ES-I3 (cell line): ENCODE measurements around the gene UBQLNL.

Experiments used
- H3K36me3 ChIP-seq: 2 replicates; pipeline ENCODE4 v1.6.1; 2013; ENCODE audit warnings: mild to moderate bottlenecking, low read length, control low read depth, moderate library complexity; ENCODE audit not compliant: insufficient read depth
- H3K4me1 ChIP-seq: 2 replicates; pipeline ENCODE4 v1.6.1; 2013; ENCODE audit warnings: mild to moderate bottlenecking, control low read depth, low read length; ENCODE audit not compliant: insufficient read depth
- H3K9ac ChIP-seq: 2 replicates; pipeline ENCODE4 v1.6.1; 2013; ENCODE audit warnings: low read depth, mild to moderate bottlenecking, low read length, moderate library complexity
- H3K9me3 ChIP-seq: 2 replicates; pipeline ENCODE4 v1.6.1; 2013; ENCODE audit warnings: mild to moderate bottlenecking, low read length, moderate library complexity; ENCODE audit not compliant: control insufficient read depth, insufficient read depth

The UBQLNL gene

DNA sequence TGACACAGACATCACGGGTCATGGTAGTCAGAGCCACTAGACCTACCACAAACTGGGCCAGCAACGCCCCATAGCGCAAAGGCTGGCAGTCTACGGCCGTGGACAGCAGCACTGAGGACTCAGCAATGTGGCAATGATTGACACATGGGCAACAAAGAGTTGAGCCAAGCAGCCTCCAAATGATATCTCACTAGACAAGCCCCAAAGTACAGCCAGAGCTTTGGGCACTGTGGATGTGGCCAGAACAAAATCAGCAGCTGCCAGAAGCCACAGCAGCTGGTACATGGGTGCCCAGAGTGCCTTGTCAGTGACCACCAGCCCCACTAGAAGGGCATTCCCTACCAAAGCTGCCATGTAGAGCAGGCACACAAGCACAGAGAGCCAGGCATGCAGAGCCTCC lies 11.2 kb upstream of the UBQLNL start:
- Histone ChIP-seq H3K4me1 (no peaks in the 10 kb centered on the region), H3K9me3 (no peaks in the 10 kb centered on the region), H3K36me3 (no peaks in the 10 kb centered on the region), H3K9ac (no peak overlapping the region)

DNA sequence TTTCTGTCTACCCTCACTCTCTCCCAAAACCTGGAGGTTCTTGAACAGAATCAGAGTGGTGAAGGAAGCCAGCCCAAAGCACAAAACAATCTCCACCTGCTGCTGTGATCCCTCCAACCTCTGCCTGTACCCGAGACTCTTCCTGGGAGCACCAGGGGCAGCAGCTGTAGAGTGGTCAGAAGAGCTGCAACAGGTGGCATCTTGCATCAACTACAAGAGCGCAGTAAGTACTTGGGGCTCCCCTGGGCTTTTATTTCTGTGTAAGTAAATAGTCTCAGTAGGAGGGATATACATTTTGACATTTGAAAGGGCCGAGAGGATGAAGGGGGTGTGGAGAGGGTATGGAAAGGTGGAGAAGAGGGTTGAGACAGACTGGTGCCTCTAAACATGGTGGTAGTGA lies 8.3 kb upstream of the UBQLNL start:
- H3K4me1 ChIP-seq, result no peaks in the 10 kb centered on the region
- no peaks in the 10 kb centered on the region for H3K9me3 ChIP-seq
- no peaks in the 10 kb centered on the region for H3K36me3 ChIP-seq
- H3K9ac ChIP-seq, result no peak overlapping the region

DNA sequence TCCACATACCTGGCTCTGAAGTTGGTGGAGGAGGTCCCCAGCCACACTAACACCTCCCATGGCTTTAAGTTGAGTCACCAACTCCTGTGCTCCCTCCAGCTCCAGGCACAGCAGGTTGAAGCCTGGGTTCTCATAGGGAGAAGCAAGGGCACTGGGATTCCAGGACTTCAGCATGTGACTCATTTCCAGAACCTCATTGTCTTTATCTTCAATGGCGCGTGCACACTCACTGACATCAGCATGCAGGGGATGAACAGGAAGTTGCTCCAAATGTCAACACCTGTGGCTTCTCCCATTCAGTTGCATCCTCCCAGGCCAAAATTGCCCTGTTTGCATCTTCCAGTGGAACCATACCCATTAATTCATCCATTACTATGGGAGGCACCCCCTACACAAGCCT lies 5.8 kb upstream of the UBQLNL start:
- H3K36me3 ChIP-seq, result no peaks in the 10 kb centered on the region
- no peaks in the 10 kb centered on the region for H3K9me3 ChIP-seq
- no peaks in the 10 kb centered on the region for H3K4me1 ChIP-seq
- no peak overlapping the region for H3K9ac ChIP-seq

DNA sequence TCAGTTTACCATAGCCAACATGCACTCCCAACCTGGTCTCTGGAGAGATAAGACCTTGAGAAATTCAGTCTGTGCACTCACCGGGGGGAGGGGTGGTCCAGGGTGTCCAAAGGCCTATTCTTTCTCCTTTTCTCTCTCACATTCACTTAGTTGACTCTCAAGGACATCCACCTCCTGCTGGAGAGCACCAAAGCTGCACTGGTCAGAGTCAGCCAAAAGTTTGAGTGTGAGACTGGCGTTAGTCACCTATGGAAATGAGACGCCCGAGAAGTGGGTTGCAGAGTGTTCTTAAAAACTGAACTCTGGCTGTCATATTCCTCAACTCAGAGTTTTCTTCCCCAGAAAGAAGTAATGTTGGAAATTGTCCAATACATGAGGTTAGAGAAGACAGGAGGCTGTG lies 5.0 kb upstream of the UBQLNL start:
- Histone ChIP-seq H3K36me3 (no peaks in the 10 kb centered on the region), H3K9ac (no peak overlapping the region), H3K4me1 (no peaks in the 10 kb centered on the region), H3K9me3 (no peaks in the 10 kb centered on the region)

DNA sequence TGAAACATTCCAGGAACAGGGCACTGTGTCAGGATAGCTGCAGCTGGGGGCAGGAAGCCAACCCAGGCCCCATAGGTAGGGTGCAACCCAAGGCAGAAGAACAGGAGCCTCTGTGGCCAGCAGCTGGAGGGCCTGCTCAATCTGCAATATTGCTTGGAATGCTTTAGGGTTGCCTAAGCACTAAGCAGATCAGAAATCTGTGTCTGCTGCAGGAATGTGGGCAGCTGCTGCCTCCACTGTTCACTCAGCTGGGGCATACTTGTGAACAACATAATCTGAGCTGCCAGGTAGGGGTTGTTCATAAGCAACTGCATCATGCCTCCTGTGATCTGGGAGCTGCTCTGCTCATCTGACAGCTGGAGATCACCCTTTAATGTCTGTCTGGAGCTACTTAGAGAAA lies 1.7 kb downstream of the UBQLNL start:
- H3K9ac ChIP-seq, result no peak overlapping the region
- H3K4me1 ChIP-seq, result no peaks in the 10 kb centered on the region
- H3K36me3 ChIP-seq, result no peaks in the 10 kb centered on the region
- no peaks in the 10 kb centered on the region for H3K9me3 ChIP-seq

DNA sequence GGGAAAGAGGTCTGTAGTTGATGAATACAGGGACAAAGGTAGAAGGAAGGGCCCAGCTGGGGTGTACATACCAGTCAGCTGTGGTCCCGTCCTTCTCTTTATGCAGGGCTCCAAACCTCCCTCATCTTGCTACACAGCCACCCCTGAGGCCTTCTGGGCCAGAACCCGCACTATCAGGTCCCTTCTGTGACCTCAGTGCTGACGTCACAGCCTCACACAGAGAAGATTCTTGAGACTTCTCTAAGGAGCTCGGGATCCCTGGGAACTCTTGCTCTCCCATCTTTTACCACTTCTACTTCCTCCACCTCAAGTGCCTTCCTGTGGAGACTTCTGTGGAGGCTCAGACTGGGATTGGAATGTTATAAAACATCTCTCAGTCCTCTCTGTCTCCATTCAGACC lies 6.7 kb downstream of the UBQLNL start, which contains the start of gene UBQLN3:
Gene UBQLN3 (minus strand): TSS at position 155 of the 400 bp plus-strand sequence. CDS start 399 bp downstream, outside the sequence.
- H3K4me1 ChIP-seq, result no peaks in the 10 kb centered on the region
- no peaks in the 10 kb centered on the region for H3K36me3 ChIP-seq
- no peaks in the 10 kb centered on the region for H3K9me3 ChIP-seq
- H3K9ac ChIP-seq, result no peak within 1 kb of the TSS

DNA sequence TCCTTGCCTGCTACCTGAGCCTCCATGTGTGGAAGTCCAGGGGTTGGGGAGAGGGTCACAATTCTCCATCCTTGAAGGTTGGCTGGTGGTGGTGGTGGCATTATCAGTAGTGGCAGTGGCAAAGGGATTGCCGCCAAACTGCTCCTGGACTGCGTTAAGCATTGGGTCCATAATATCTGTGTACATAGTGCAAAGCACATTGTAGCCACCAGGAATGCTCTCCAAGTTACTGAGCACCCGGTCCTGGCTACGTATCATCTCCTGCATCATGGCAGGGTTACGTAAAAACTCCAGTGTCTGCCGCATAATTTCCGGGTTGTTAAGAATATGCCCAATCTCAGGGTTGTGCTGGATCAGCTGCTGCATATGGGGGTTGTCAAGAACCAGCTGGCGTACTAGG lies 7.9 kb downstream of the UBQLNL start:
- H3K36me3 ChIP-seq, result no peaks in the 10 kb centered on the region
- H3K4me1 ChIP-seq, result no peaks in the 10 kb centered on the region
- H3K9me3 ChIP-seq, result no peaks in the 10 kb centered on the region
- H3K9ac ChIP-seq, result no peak overlapping the region

DNA sequence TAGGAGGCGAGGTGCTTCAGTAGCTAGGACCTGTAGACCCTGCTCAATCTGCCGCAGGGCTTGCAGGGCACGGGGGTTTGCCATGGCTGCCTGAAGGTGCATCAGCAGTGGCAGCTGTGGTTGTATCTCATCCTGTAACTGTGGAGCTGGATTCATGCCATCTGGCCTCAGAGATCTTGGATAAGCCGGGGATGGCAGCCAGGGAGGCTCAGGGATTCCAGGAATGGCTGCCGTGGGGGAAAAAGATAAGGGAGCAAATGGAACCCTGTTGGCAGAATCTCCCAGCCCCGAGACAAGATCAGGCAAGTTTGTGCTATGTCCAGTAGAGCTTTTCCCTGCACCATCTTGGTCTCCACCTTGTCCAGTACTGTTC lies 8.6 kb downstream of the UBQLNL start:
- no peaks in the 10 kb centered on the region for H3K36me3 ChIP-seq
- H3K4me1 ChIP-seq, result no peaks in the 10 kb centered on the region
- H3K9ac ChIP-seq, result no peak overlapping the region
- H3K9me3 ChIP-seq, result no peaks in the 10 kb centered on the region

DNA sequence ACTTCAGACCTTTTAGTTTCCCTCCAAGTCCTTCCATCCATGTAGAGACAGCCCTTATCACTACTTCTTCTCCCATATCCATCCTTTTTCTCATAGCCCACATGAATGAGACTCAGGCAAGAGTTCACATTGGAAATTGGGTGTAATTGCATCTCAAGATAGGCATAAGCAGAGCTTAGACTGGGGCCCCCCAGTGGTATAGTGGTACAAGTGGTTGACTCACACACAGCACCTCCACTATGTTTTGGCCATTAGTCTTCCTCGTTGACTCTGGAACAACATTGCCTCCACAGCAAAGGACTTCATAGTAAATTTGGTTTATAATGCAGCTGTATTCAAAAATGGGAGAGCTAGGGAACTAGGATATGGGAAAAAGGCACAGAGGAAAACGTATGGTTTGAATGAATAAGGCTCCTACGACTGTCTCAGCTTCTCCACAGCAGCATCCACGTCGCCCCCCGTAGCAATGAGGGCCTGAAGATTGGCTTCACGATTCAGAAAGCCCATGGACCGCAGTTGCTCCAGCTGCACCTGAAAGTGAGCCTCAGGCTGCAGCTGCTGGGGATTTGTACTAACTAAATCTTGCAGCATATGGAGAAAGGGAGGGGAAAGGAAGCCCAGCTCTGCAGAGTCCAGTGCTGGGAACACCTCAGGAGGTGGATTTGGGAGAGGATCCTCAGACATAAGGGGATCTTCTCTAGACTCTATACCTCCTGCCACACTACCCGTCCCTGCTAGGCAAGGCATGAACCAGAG lies 9.1 kb downstream of the UBQLNL start:
- Histone ChIP-seq H3K9me3 (no peaks in the 10 kb centered on the region), H3K4me1 (no peaks in the 10 kb centered on the region), H3K9ac (no peak overlapping the region), H3K36me3 (no peaks in the 10 kb centered on the region)

DNA sequence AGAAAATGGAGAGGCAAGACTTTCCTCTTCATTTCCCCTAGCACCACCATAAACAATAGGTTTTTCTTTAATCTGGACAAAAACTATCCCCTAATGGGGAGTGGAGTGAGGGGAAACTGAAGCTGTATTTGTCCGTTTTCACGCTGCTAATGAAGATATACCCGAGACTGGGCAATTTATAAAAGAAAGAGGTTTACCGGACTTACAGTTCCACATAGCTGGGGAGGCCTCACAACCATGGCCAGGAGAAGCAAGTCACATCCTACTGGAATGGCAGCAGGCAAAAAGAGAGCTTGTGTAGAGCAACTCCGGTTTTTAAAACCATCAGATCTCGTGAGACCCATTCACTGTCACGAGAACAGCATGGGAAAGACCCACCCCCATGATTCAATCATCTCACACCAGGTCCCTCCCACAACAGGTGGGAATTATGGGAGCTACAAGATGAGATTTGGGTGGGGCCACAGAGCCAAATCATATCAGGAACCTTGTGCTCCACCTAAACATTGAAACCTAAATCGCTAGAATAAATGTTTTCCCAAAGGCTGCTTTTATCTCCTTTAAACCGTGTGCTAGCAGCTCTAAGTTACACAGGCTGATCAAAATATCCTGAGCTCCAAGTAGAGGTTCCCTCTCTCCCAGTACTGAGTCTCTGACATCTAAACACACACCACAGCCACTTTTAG lies 11.0 kb downstream of the UBQLNL start:
- Histone ChIP-seq H3K4me1 (no peaks in the 10 kb centered on the region), H3K9ac (no peak overlapping the region), H3K36me3 (no peaks in the 10 kb centered on the region), H3K9me3 (no peaks in the 10 kb centered on the region)

DNA sequence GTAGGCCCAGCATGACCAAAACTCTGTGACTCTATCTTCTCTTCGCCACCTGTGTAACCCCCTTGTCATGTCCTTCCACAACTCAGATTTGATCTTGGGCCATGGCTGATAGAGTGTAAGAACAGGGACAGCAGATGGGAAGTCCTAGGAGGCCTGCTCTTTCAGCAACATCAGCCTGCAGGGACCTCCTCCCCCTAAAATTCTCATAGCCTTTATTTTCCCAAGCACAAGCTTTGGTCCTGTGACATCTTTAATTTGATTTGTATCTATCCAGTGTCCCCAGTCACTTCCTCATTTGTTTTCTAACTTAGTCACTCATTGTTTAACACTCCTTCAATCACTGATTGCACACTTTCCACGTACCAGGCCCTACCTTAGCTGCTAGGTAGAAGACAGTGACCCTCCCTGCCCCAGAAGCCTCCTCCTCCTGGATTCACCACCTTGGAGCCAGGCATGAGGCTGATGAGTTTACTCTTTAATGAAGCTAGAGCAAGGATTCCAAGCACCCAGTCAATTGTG lies 12.0 kb downstream of the UBQLNL start:
- H3K36me3 ChIP-seq, result no peaks in the 10 kb centered on the region
- no peak overlapping the region for H3K9ac ChIP-seq
- no peaks in the 10 kb centered on the region for H3K4me1 ChIP-seq
- H3K9me3 ChIP-seq, result no peaks in the 10 kb centered on the region

DNA sequence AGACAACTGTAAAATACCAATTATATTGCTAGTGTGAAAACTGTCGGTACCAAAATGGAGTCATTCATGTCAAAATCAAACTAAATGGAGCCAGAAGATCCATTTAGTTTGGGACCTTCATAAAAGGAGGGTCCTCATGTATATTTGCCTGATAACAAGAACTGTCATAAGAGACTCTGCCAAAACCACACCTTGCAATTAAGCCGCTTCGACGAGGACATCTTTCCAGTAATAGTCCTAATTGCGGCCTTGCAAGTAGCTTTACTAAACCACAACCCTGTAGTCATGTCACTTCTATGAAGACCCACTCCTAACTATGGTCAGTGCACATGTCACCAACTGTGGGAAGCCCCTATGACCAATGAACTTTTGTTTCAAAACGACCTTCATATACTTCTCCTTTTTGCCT lies 16.1 kb downstream of the UBQLNL start:
- Histone ChIP-seq H3K9me3 (no peaks in the 10 kb centered on the region), H3K4me1 (no peaks in the 10 kb centered on the region), H3K36me3 (no peaks in the 10 kb centered on the region), H3K9ac (no peak overlapping the region)

DNA sequence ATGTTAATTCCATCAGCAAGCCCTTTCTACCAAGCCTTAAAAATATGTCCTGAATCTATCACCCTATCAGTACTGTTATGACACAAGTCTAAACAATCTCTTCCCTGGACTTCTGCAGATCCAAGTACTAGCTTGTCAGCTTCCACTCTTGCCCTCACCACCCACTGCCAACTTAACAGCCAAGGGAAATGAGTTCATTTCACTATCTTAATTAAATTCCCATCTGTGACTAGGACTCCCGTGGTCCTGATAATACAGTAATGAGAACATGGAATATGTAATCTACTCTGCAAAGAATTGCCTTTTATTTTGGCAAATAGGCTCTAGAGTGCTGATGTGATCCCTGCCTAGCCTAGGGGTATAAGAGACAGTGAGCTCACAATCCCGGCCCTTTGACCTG lies 16.8 kb downstream of the UBQLNL start:
- H3K4me1 ChIP-seq, result no peaks in the 10 kb centered on the region
- no peaks in the 10 kb centered on the region for H3K36me3 ChIP-seq
- no peak overlapping the region for H3K9ac ChIP-seq
- no peaks in the 10 kb centered on the region for H3K9me3 ChIP-seq

DNA sequence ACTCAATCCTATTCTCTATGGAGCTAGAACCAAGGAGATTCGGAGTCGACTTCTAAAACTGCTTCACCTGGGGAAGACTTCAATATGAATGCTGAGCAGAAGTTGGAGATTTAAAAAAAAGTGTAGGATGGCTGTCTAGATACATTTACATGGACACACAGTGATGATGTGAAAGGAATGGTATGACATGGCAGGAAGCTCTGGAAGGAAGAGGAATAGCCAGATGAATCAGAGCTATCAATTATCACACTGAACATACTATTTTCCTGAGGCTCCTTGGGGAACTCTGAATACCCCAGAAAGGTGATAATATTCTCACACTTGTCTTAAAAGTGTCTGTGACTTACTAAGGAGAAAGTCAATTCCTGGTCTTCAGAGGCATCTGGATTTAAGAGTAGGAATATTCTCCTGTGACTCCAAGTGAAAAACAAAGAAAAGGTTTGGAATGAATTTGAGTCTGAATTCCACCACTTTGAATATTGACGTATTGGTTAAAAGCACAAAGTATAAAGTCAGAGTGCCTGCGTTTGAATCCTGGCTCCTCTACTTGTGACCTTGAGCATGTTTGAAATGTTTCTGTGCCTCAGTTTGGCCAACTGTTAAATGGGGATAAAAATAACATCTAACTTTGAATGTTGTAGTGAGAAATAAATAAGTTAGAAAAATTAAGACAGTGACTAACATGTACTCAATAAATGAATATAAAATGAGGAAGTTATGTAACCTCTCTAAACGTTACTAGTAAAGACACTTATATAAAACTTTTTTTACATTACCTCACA lies 26.7 kb downstream of the UBQLNL start:
- Histone ChIP-seq H3K36me3 (no peaks in the 10 kb centered on the region), H3K9me3 (no peaks in the 10 kb centered on the region), H3K4me1 (no peaks in the 10 kb centered on the region), H3K9ac (no peak overlapping the region)
